Uterus (tissue), 4 donors: Measurements from ENCODE around the gene PAXIP1. TPM values are rescaled to one million over a fixed set of nuclear protein-coding genes. Genes with fewer than 3 reads are reported as not detected.

Source experiments
- DNase-seq, 2 donors: peaks; one replicate each; pipeline ENCODE4 v3.0.0-alpha.2; 2019 to 2020
- H3K27ac ChIP-seq, 2 donors: fragments of 200-600 bp; sonication (generic); 1 replicate in 1 of 2; 2 replicates in 1 of 2; pipeline ENCODE4 v1.5.1; 2016 to 2018
- H3K27me3 ChIP-seq, 2 donors: fragments of 200-600 bp; sonication (generic); one replicate each; pipeline ENCODE4 v1.5.1; 2018 to 2019; ENCODE audit warnings: control low read depth in 1 of 2
- H3K36me3 ChIP-seq, 2 donors: fragments of 200-600 bp; sonication (generic); one replicate each; pipeline ENCODE4 v1.5.1; 2019; ENCODE audit warnings: control low read depth in 1 of 2
- H3K4me1 ChIP-seq, 2 donors: fragments of 200-600 bp; sonication (generic); one replicate each; pipeline ENCODE4 v1.5.1; 2018 to 2019; ENCODE audit warnings: control low read depth in 1 of 2
- H3K4me3 ChIP-seq, 2 donors: fragments of 200-600 bp; sonication (generic); 1 replicate in 1 of 2; 2 replicates in 1 of 2; pipeline ENCODE4 v1.5.1; 2018 to 2019; ENCODE audit warnings: mild to moderate bottlenecking in 1 of 2
- H3K9me3 ChIP-seq, 2 donors: fragments of 200-600 bp; sonication (generic); one replicate each; pipeline ENCODE4 v1.5.1; 2019; ENCODE audit warnings: control low read depth in 1 of 2
- CTCF ChIP-seq, 4 experiments: fragments of 200-600 bp in 2 of 4; fragments of 450-650 bp in 2 of 4; sonication (generic) in 2 of 4; IDR thresholded peaks; one replicate each; pipeline ENCODE4 v1.5.1; 2016 to 2019; ENCODE audit warnings: antibody characterized with exemption in 4 of 4, mild to moderate bottlenecking in 2 of 4, moderate library complexity in 1 of 4
- POLR2A ChIP-seq, 2 donors: fragments of 450-650 bp; IDR thresholded peaks; one replicate each; pipeline ENCODE4 v1.6.1; 2016; ENCODE audit warnings: antibody characterized with exemption in 2 of 2, mild to moderate bottlenecking in 1 of 2, moderate library complexity in 1 of 2
- intact Hi-C: fragments of 100-400 bp; cut with DNase I; formaldehyde crosslinking; loops from one replicate; pipeline ENCODE4 v1.15.1; 2023; ENCODE audit warnings: low total_unique reads
- total RNA-seq, 4 donors: library from RNA; depleted of rRNA in 3 of 4; stranded (reverse); fragments of >200 nt in 3 of 4; gene quantifications; one replicate each; pipeline versions ENCODE4 v1.1.0 to v1.2.4, GENCODE V29; 2014 to 2023
- donor health status: DM: yes; HTN: yes; CAD: no.

PAXIP1 gene
- total RNA-seq, 4 donors from 2014 or later, result 11.2 to 22.5 (median 17.3) TPM

DNA sequence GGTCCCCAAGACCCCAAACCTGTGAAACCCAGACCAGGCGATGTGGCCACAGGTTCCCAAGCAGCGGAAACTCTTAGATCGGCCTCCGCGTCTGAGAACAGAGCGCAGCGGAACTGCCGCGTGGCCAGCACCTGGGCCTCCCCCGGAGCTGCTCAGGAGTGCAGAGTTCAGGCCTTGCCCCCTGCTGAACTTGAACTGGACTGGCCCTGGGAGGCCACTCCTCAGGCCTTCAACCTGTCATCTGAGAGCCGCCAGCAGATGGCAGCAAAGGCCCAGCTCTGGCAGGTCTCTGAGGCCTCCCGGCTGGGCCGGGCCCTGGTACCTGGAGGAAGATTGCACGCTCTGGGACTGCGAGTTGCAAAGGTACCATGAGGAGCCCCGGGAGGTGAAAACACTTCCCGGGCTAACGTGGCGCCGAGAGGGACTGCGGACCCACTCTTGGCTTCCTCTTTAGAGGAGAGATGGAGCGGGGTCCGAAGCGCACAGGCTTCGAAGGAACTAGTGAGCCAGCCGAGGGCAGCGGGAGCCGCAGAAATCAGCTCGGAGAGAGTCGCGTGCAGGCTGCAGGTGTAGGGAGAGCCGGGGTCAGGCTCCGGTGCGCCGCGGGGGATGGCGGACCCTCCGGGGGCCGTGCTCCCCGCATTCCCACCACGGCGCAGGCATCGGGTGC is 89.2 kb downstream of the PAXIP1 start:
- peaks cover 0 to 3% of the 10 kb centered on the region in 2 donors for H3K27me3 ChIP-seq
- peak overlapping the region in 1 of 2 donors; percentile 15 for H3K4me3 ChIP-seq
- no peaks in the 10 kb centered on the region for H3K9me3 ChIP-seq
- intact Hi-C loops, result no loop called here
- no peak overlapping the region for H3K27ac ChIP-seq
- no peaks in the 10 kb centered on the region for H3K36me3 ChIP-seq
- DNase-seq, result peak; percentile 77 to 84
- TF ChIP-seq CTCF (IDR thresholded peaks at IDR 0.05), result peak; percentile 74 to 81 (median 80)
- TF ChIP-seq POLR2A (IDR thresholded peaks at IDR 0.05), result no peak
- no peaks in the 10 kb centered on the region for H3K4me1 ChIP-seq

DNA sequence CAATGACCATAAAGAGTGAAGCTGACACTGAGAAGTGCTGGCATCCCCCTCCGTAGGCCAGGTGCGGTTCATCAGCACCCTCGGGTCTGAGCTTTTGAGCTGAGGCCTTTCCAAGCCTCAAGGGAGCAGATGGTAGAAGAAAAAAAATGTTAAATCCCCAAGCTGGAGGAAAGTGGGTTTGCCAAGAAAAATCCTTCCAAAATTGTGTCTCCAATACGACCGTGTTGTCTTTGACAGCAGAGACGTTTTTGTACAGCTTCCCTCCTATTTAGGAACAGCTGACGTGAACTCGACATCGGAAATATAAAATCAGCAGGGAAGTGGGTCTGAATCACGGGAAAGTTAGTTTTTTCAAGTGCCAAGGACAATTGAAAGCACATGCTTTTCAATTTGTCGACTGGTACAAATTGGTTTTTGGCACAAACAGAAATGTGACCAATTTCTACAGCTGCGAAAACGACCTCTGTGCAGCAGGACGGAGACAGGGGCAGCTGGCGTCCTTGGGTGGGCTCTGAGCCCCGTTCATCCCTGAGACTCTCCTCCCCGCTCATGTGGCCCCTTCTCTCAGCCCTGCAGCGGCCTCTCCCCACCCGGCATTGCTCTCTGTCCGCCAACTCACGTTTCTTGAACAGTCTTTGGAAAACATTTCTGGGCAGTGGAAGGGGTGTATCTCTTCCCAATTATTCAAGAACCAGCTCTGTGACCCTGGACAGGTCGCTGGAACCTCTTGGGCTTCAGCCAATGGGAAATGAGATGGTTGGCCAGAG is 89.9 kb downstream of the PAXIP1 start:
- H3K4me3 ChIP-seq, result no peak overlapping the region
- no peak overlapping the region for H3K27ac ChIP-seq
- no peaks in the 10 kb centered on the region for H3K9me3 ChIP-seq
- no peak for TF ChIP-seq CTCF (IDR thresholded peaks at IDR 0.05)
- no peak for TF ChIP-seq POLR2A (IDR thresholded peaks at IDR 0.05)
- no peaks in the 10 kb centered on the region for H3K36me3 ChIP-seq
- intact Hi-C loops, result no loop called here
- H3K27me3 ChIP-seq, result peaks cover 0 to 3% of the 10 kb centered on the region in 2 donors
- H3K4me1 ChIP-seq, result no peaks in the 10 kb centered on the region
- DNase-seq, result no peak

DNA sequence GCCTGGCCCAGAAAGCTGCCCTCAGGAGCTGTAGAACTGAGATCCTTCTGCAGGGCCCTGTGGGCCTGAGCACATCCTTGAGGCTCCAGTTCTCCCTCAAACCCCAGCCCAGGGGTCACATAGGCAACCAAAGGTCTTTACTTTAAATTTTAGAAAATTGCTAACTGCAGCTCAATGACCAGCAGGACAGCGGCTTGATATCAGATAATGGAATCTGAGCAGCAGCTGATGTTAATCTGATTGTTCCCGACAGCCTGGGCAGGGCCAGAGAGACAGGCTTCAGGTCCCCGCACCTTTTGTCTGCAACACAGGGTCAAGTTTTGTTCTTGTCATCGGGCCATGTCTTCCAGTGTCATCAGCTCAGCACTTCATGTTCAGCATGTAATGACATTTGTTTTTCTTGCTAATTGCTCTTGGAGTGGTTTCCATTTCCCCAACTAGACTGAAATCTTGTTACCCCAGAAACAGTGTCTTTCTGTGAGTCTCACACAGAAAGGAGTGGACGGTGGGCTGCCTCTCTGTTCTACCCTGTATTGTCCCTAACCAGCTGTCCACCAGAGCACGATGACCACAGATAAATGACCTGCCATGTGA is 91.0 kb downstream of the PAXIP1 start:
- Histone ChIP-seq H3K9me3 (no peaks in the 10 kb centered on the region), H3K4me3 (no peak overlapping the region), H3K27me3 (peaks cover 0 to 3% of the 10 kb centered on the region in 2 donors), H3K4me1 (no peaks in the 10 kb centered on the region), H3K27ac (no peak overlapping the region), H3K36me3 (no peaks in the 10 kb centered on the region)
- intact Hi-C loops, result no loop called here
- DNase-seq, result no peak
- TF ChIP-seq CTCF (IDR thresholded peaks at IDR 0.05) (no peak), POLR2A (IDR thresholded peaks at IDR 0.05) (no peak)

- no peak overlapping the region for H3K4me3 ChIP-seq
- H3K36me3 ChIP-seq, result no peaks in the 10 kb centered on the region
- H3K9me3 ChIP-seq, result no peaks in the 10 kb centered on the region
- no peak overlapping the region for H3K27ac ChIP-seq
- H3K27me3 ChIP-seq, result peaks cover 0 to 3% of the 10 kb centered on the region in 2 donors
- TF ChIP-seq CTCF (IDR thresholded peaks at IDR 0.05) (no peak), POLR2A (IDR thresholded peaks at IDR 0.05) (no peak)
- intact Hi-C loops, result no loop called here
- DNase-seq, result no peak
- H3K4me1 ChIP-seq, result no peaks in the 10 kb centered on the region
Measured at GRCh38 chr7:154911411-154911810, 91.5 kb downstream of the PAXIP1 start.

DNA sequence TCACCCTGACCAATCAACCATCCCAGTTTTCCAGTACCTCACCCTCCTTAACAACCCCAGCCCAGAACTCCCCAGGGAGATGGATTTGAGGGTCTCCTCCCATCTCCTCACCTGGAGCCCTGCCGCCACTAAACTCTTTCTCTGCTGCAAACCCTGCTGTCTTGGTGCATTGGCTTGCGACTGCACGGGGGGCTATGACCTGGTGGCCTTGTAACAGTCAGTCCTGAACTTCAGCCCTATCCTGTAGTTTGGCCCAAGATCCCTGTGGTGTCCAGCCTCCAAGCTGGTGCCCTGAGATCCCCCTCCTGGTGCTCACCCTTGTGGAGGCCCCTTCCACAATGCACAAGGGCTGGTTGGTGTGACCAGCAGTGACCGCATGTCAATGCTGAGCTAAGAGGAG is 91.9 kb downstream of the PAXIP1 start:
- H3K27ac ChIP-seq, result no peak overlapping the region
- DNase-seq, result no peak
- no peak overlapping the region for H3K4me3 ChIP-seq
- TF ChIP-seq CTCF (IDR thresholded peaks at IDR 0.05) (no peak), POLR2A (IDR thresholded peaks at IDR 0.05) (no peak)
- H3K27me3 ChIP-seq, result peaks cover 0 to 3% of the 10 kb centered on the region in 2 donors
- H3K4me1 ChIP-seq, result no peaks in the 10 kb centered on the region
- intact Hi-C loops, result no loop called here
- H3K36me3 ChIP-seq, result no peaks in the 10 kb centered on the region
- H3K9me3 ChIP-seq, result no peaks in the 10 kb centered on the region
